Ishikawa (cell line): ENCODE results near the gene SPOCK1.

Source experiments
- CEBPB ChIP-seq: IDR thresholded peaks from 2 replicates; pipeline ENCODE4 v1.6.1; 2012
- CREB1 ChIP-seq: IDR thresholded peaks from 2 replicates; pipeline ENCODE4 v1.6.1; 2012; ENCODE audit warnings: low read depth
- EGR1 ChIP-seq: IDR thresholded peaks from 2 replicates; pipeline ENCODE4 v1.6.1; 2012
- EP300 ChIP-seq: IDR thresholded peaks from 2 replicates; pipeline ENCODE4 v1.6.1; 2012; ENCODE audit warnings: borderline replicate concordance
- FOXM1 ChIP-seq: IDR thresholded peaks from 2 replicates; pipeline ENCODE4 v1.6.1; 2012; ENCODE audit warnings: low read depth, borderline replicate concordance
- MAX ChIP-seq: IDR thresholded peaks from 2 replicates; pipeline ENCODE4 v1.6.1; 2012
- NFIC ChIP-seq: IDR thresholded peaks from 2 replicates; pipeline ENCODE4 v1.6.1; 2012
- RAD21 ChIP-seq: IDR thresholded peaks from 2 replicates; pipeline ENCODE4 v1.6.1; 2012; ENCODE audit warnings: low read depth
- REST ChIP-seq: IDR thresholded peaks from 2 replicates; pipeline ENCODE4 v1.6.1; 2012; ENCODE audit warnings: low read depth, mild to moderate bottlenecking
- TAF1 ChIP-seq: IDR thresholded peaks from 2 replicates; pipeline ENCODE4 v1.6.1; 2012; ENCODE audit warnings: low read depth, mild to moderate bottlenecking
- TCF12 ChIP-seq: IDR thresholded peaks from 2 replicates; pipeline ENCODE4 v1.6.1; 2012; ENCODE audit warnings: low read depth
- TEAD4 ChIP-seq: IDR thresholded peaks from 2 replicates; pipeline ENCODE4 v1.6.1; 2012
- YY1 ChIP-seq: IDR thresholded peaks from 2 replicates; pipeline ENCODE4 v1.6.1; 2012; ENCODE audit warnings: low read depth
- ZBTB7A ChIP-seq: IDR thresholded peaks from 2 replicates; pipeline ENCODE4 v1.6.1; 2012; ENCODE audit warnings: low read depth
- TF ChIP-seq, protein P1 (sequence below): IDR thresholded peaks from 2 replicates; pipeline ENCODE4 v1.6.1; 2012

SPOCK1 gene

DNA sequence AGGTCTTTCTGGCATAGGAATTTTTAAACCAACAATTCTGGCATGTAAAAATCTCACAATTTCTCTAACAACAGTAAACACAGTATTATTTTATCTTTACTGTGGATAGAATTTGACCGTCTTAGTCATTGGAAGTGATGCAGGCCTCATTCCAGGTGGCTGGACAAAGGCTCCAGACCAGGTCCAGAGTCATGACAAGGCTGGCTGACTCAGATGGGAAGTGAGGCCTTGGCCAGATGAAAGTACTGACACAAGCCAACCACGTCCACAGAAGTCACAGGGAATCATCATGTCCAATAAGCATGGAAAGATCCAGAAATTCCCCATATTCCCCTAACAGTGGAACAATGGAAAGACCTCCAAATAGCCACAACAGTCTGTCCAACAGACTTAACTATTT is 12.4 kb downstream of the SPOCK1 start:
- TF ChIP-seq EP300 = no peak
- no peak for TF ChIP-seq REST
- no peak for TF ChIP-seq CREB1
- no peak for TF ChIP-seq TCF12

GRCh38 chr5:137481596-137481995 is 17.5 kb downstream of the SPOCK1 start:
- TF ChIP-seq, protein P1, sequence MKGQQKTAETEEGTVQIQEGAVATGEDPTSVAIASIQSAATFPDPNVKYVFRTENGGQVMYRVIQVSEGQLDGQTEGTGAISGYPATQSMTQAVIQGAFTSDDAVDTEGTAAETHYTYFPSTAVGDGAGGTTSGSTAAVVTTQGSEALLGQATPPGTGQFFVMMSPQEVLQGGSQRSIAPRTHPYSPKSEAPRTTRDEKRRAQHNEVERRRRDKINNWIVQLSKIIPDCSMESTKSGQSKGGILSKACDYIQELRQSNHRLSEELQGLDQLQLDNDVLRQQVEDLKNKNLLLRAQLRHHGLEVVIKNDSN = no peak
- TF ChIP-seq TCF12 = no peak
- no peak for TF ChIP-seq NFIC
- TF ChIP-seq CEBPB = no peak

GRCh38 chr5:137478043-137478442 is 21.1 kb downstream of the SPOCK1 start:
- TF ChIP-seq TAF1 = no peak
- TF ChIP-seq TCF12 = no peak
- no peak for TF ChIP-seq YY1
- TF ChIP-seq RAD21 = no peak
- no peak for TF ChIP-seq CEBPB
- TF ChIP-seq ZBTB7A = no peak

DNA sequence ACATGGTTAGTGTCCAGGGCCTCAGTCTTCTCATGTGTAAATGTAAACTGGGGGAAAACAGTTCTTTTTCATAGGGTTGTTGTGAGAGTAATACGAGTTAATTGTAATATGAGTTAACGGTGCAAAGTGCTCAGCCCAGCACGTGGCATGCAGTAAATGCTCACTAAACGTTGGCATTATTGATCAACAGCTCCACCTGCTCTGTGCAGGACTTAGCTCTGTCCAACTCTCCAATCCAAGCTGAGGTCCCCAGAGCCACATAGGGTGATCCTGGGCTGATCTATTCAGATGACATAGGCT is 28.3 kb downstream of the SPOCK1 start:
- TF ChIP-seq YY1 = no peak
- TF ChIP-seq CREB1 = no peak
- TF ChIP-seq, protein P1 = no peak
- TF ChIP-seq TAF1 = no peak
- no peak for TF ChIP-seq NFIC
- no peak for TF ChIP-seq MAX
- no peak for TF ChIP-seq ZBTB7A
- TF ChIP-seq EGR1 = no peak
- no peak for TF ChIP-seq REST
- no peak for TF ChIP-seq RAD21
- no peak for TF ChIP-seq CEBPB
- TF ChIP-seq EP300 = no peak
- TF ChIP-seq FOXM1 = no peak
- TF ChIP-seq TCF12 = no peak
- no peak for TF ChIP-seq TEAD4

GRCh38 chr5:137470111-137470920 is 28.8 kb downstream of the SPOCK1 start:
- no peak for TF ChIP-seq CREB1
- TF ChIP-seq, protein P1 = no peak
- no peak for TF ChIP-seq TAF1
- TF ChIP-seq REST = no peak
- no peak for TF ChIP-seq EP300
- TF ChIP-seq EGR1 = no peak
- TF ChIP-seq ZBTB7A = no peak
- no peak for TF ChIP-seq TCF12
- no peak for TF ChIP-seq NFIC
- TF ChIP-seq FOXM1 = no peak
- TF ChIP-seq RAD21 = no peak
